ENCODE measurements around the gene MARCHF3. TPM values are rescaled to one million over a fixed set of nuclear protein-coding genes. Genes with fewer than 3 reads are reported as not detected.

Gene MARCHF3
- total and polyA plus RNA-seq, 2 of the 13 experiments (the other 11 are each of a cell fraction or from before 2014, with no cell fraction given), result 4.8 to 11.9 TPM

DNA sequence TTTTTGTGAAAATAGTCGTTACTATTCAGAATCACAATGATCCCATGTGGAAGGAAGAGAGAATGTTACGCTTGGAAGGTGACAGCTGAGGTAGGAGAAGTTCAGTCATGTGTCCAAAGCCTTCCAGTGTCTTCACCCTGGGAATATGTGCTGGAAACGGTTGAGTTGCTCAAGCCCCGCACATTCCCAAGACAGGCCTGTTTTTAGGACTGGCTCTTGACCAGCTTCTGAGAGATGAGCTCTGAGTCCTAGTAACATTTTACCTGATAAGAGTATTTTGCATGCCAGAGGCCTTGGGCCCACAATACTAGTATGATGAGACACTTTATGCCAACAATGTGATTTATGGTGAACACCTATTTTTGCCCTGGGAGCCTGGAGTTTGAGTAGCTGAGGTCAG is 151.7 kb downstream of the MARCHF3 start (continued):
- TF ChIP-seq POLR2AphosphoS2 (IDR thresholded peaks at IDR 0.05; ENCODE audit: low read depth, low read length) (no peak), MLLT10 (CRISPR knock-in tag; IDR thresholded peaks at IDR 0.05) (no peak), HDAC2 (CRISPR knock-in tag; IDR thresholded peaks at IDR 0.05) (no peak), REXO4 (CRISPR knock-in tag; IDR thresholded peaks at IDR 0.05; ENCODE audit: borderline replicate concordance) (no peak), ZSCAN25 (CRISPR knock-in tag; IDR thresholded peaks at IDR 0.05) (no peak), ZFP62 (CRISPR knock-in tag; IDR thresholded peaks at IDR 0.05) (no peak)
- TF ChIP-seq, protein P1, sequence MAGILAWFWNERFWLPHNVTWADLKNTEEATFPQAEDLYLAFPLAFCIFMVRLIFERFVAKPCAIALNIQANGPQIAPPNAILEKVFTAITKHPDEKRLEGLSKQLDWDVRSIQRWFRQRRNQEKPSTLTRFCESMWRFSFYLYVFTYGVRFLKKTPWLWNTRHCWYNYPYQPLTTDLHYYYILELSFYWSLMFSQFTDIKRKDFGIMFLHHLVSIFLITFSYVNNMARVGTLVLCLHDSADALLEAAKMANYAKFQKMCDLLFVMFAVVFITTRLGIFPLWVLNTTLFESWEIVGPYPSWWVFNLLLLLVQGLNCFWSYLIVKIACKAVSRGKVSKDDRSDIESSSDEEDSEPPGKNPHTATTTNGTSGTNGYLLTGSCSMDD (CRISPR knock-in tag; IDR thresholded peaks at IDR 0.05), result no peak

DNA sequence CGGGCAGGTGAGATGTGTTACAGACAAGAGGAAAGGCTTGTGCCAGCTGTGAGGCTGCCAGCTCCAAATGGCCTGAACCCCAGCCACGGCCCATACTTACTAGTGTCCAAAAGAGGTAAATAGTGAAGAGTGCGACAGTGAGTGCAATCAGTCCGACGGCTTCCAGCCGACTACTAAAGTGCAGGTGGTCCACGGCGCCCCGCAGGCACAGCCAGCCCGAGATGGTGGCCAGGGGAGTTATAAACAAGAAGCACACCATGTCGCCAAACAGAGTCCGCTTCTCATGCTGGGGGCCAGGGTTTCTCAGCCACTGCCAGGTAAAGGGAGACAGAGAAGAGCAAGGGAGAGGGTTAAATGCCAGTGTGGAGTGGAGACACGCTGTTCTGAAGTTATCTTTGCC is 152.3 kb downstream of the MARCHF3 start:
- DNase-seq (ENCODE audit: low spot score) (no peak), FAIRE-seq (no peak), ATAC-seq (no peak)
- Histone ChIP-seq H4K20me1 (ENCODE audit: insufficient read depth, low read length) (no peaks in the 10 kb centered on the region), H3K4me1 (ENCODE audit: insufficient read depth, low read length) (no peaks in the 10 kb centered on the region), H3K9ac (ENCODE audit: insufficient read depth, low read depth, low read length) (no peak overlapping the region), H3K4me2 (ENCODE audit: low read depth, low read length) (no peak overlapping the region), H3K36me3 (replicated peaks in 1 of 2; ENCODE audit: control insufficient read depth in 1 of 2, insufficient read depth in 2 of 2, low read length in 2 of 2) (0 out of 5 replicates have a peak, but pooled peaks cover 0 to 4% of the 10 kb centered on the region in 2 experiments), H3K27ac (ENCODE audit: extremely low read length, insufficient read depth, low read length) (no peak overlapping the region), H3K4me3 (replicated peaks in 1 of 3; ENCODE audit: insufficient read depth in 1 of 3, low read depth in 2 of 3, low read length in 3 of 3) (no peak overlapping the region), H3K9me3 (ENCODE audit: low read length) (no peaks in the 10 kb centered on the region), H3K27me3 (ENCODE audit: control insufficient read depth in 1 of 2, insufficient read depth in 2 of 2, low read length in 2 of 2) (no peaks in the 10 kb centered on the region), H3K79me2 (ENCODE audit: insufficient read depth, low read length) (no peaks in the 10 kb centered on the region), H2AFZ (ENCODE audit: low read length) (no peak overlapping the region)
- ChIA-PET CTCF (ENCODE audit: low intra/inter-chr PET ratio, low total read pairs) (no interaction called here), POLR2A (no interaction called here)
- in situ Hi-C loops (cut with HindIII; ENCODE audit: extremely low pct_ligation_motif_present, low pct_unique_long_range_greater_than_20kb), result no loop called here
- no TSS peak for BruUV-seq (replicated peaks)
- 97% methylated on average over 13 of the region's 13 CpGs for WGBS (ENCODE audit: low lambda C conversion rate)
- intact Hi-C loops (cut with micrococcal nuclease; ENCODE audit: unreplicated experiment), result no loop called here
- TF ChIP-seq ZNF777 (CRISPR knock-in tag; IDR thresholded peaks at IDR 0.05), result no peak
- no peak for TF ChIP-seq SALL2 (CRISPR knock-in tag; IDR thresholded peaks at IDR 0.05)
- no peak for TF ChIP-seq THAP11 (CRISPR knock-in tag; IDR thresholded peaks at IDR 0.05)
- TF ChIP-seq JUN (CRISPR knock-in tag; IDR thresholded peaks at IDR 0.05), result no peak
- TF ChIP-seq RFX3 (CRISPR knock-in tag; IDR thresholded peaks at IDR 0.05), result no peak
- TF ChIP-seq, protein P2, sequence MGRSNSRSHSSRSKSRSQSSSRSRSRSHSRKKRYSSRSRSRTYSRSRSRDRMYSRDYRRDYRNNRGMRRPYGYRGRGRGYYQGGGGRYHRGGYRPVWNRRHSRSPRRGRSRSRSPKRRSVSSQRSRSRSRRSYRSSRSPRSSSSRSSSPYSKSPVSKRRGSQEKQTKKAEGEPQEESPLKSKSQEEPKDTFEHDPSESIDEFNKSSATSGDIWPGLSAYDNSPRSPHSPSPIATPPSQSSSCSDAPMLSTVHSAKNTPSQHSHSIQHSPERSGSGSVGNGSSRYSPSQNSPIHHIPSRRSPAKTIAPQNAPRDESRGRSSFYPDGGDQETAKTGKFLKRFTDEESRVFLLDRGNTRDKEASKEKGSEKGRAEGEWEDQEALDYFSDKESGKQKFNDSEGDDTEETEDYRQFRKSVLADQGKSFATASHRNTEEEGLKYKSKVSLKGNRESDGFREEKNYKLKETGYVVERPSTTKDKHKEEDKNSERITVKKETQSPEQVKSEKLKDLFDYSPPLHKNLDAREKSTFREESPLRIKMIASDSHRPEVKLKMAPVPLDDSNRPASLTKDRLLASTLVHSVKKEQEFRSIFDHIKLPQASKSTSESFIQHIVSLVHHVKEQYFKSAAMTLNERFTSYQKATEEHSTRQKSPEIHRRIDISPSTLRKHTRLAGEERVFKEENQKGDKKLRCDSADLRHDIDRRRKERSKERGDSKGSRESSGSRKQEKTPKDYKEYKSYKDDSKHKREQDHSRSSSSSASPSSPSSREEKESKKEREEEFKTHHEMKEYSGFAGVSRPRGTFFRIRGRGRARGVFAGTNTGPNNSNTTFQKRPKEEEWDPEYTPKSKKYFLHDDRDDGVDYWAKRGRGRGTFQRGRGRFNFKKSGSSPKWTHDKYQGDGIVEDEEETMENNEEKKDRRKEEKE (IDR thresholded peaks at IDR 0.05), result no peak
- TF ChIP-seq, protein P3, sequence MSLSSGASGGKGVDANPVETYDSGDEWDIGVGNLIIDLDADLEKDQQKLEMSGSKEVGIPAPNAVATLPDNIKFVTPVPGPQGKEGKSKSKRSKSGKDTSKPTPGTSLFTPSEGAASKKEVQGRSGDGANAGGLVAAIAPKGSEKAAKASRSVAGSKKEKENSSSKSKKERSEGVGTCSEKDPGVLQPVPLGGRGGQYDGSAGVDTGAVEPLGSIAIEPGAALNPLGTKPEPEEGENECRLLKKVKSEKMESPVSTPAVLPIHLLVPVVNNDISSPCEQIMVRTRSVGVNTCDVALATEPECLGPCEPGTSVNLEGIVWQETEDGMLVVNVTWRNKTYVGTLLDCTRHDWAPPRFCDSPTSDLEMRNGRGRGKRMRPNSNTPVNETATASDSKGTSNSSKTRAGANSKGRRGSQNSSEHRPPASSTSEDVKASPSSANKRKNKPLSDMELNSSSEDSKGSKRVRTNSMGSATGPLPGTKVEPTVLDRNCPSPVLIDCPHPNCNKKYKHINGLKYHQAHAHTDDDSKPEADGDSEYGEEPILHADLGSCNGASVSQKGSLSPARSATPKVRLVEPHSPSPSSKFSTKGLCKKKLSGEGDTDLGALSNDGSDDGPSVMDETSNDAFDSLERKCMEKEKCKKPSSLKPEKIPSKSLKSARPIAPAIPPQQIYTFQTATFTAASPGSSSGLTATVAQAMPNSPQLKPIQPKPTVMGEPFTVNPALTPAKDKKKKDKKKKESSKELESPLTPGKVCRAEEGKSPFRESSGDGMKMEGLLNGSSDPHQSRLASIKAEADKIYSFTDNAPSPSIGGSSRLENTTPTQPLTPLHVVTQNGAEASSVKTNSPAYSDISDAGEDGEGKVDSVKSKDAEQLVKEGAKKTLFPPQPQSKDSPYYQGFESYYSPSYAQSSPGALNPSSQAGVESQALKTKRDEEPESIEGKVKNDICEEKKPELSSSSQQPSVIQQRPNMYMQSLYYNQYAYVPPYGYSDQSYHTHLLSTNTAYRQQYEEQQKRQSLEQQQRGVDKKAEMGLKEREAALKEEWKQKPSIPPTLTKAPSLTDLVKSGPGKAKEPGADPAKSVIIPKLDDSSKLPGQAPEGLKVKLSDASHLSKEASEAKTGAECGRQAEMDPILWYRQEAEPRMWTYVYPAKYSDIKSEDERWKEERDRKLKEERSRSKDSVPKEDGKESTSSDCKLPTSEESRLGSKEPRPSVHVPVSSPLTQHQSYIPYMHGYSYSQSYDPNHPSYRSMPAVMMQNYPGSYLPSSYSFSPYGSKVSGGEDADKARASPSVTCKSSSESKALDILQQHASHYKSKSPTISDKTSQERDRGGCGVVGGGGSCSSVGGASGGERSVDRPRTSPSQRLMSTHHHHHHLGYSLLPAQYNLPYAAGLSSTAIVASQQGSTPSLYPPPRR (CRISPR knock-in tag; IDR thresholded peaks at IDR 0.05; ENCODE audit: borderline replicate concordance), result no peak
- TF ChIP-seq SOX5 (CRISPR knock-in tag; IDR thresholded peaks at IDR 0.05; ENCODE audit: borderline replicate concordance), result no peak
- TF ChIP-seq, protein P4, sequence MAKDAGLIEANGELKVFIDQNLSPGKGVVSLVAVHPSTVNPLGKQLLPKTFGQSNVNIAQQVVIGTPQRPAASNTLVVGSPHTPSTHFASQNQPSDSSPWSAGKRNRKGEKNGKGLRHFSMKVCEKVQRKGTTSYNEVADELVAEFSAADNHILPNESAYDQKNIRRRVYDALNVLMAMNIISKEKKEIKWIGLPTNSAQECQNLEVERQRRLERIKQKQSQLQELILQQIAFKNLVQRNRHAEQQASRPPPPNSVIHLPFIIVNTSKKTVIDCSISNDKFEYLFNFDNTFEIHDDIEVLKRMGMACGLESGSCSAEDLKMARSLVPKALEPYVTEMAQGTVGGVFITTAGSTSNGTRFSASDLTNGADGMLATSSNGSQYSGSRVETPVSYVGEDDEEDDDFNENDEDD (CRISPR knock-in tag; IDR thresholded peaks at IDR 0.05; ENCODE audit: borderline replicate concordance), result no peak
